ENCODE measurements around the gene E2F3.
A peak's percentile ranks its signal among the peaks of the same experiment; 100 is the strongest.
"Not testable (repeated sequence)": the region's sequence is repeated elsewhere in the genome, so short reads cannot be mapped to it uniquely, and the experiment has no call there.

E2F3 gene

DNA sequence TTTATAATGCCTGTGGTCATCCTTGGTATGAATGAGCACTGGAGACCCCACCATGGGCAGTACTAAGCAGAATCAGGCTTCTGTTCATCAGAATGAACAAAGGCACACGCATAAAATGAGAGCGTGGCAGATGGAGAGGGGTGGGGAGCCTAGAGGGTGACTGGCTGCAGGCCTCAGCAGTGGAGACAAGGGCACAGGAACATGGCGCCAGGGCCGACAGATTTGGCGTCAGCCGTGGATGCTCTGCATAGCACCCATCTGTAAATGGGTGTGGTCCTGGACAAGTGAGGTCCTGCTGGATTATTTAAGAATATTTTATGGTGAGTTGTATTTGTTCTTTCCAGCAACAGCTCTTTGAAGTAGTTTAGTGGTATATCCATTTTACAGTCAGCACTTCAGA, 33.1 kb downstream of the E2F3 start:
- no peak for ATAC-seq

DNA sequence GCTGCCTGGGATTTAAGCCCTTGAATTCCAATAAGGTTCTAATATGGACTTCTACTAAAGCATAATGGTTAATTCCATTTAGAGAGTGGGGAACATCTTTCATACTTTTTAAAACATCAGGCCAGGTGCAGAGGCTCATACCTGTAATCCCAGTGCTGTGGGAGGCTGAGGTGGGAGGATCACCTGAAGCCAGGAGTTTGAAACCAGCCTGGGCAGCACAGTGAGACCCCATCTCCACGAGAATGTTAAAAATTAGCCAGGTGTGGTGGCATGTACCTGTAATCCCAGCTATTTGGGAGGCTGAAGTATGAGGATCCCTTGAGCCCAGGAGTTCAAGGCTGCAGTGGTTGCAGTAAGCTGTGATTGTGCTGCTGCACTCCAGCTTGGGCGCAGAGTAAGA, 35.0 kb downstream of the E2F3 start:
- ATAC-seq, result no peak

DNA sequence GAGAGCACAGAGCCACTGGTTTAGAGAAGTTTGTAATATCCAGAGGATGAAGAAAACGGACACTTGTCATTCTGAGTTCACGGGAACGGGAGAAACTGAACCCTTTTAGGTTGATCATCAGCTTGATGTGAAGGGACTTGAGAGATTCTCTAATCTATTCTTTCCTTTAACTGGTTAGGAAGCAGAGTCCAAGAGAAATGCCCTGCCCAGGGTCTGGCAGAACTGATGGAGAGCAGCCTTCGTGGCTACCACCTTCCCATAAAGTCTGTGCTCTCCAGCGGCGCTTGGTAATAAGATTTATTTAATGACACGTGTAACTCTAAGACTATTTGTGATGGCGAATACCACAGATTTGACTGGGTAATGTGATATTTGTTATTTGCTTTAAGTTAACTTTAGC, 36.0 kb downstream of the E2F3 start:
- ATAC-seq, result no peak

DNA sequence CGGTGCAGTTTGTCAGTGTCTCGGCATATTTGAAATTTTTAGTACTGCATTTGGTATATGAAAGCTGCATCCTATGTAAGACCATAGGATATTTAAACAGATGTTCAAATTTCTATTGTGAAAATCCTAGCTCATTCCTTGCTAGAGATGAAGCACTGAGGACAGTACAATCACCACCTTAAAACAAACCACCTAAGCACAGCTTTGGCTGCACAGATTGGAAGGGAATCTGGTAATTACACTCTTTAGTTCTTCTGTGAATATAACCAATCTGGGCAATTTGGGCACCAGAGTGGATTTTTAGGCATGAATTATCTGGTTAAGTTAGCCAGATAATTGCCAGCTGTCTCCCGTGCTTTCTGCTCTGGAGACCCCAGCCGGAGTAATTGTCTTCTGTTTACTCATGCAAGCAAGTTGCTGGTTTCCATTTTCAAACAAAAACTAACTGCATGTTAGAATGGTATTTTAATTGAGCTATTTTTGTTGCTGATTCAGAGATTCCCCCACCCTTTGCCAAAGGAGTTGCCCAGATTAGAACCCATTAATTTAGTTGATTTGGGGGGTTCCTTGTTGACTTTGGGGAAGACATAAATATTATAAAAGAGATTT, 36.9 kb downstream of the E2F3 start:
- ATAC-seq, result no peak

DNA sequence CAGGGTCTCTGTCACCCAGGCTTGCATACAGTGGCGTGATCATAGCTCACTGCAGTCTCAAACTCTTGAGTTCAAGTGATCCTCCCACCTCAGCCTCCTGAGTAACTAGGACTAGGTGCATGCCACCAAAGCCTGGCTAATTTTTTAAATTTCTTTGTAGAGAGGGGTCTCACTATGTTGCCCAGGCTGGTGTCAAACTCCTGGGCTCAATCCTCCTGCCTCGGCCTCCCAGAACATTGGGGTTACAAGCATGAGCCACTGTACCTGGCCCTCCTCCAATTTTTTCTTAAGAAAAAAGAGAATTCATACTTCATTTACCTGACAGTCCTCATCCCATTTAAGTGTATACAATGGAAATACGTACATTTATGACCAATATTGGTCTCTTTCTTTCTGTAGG, 37.9 kb downstream of the E2F3 start:
- ATAC-seq, result no peak

DNA sequence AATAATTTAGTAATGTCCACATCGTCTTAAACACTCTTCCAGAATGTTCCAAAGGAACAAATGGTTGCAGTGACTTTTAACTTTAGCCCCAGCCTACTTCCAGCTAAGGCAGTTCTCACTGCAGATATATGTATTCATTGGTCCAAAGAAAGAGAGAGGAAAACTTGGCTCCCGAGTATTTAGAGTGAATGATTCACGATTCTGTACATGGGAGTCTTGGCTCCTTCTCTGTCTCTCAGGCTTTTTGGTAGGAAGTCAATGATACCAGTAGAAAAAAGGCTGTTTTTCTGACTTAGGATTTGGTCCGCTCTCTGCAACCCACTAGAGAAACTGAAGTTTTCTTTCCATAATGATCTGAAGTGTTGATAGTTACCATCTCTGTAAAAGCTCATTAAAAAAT, 38.6 kb downstream of the E2F3 start:
- ATAC-seq, result no peak

DNA sequence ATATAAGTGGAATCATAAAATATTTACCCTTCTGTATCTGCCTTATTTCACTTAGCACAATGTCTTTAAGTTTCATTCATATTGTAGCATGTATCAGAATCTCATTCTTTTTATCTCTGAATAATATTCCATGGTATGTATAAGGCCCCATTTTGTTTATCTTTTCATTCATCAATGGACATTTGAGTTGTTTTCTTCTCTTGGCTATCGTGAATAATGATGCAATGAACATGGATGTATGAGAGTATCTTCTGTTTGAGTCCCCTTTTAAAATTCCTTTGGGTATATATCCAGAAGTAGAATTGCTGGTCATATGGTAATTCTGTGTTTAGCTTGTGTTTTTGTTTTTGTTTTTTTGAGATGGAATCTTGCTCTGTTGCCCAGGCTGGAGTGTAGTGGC, 39.6 kb downstream of the E2F3 start:
- ATAC-seq, result no peak

DNA sequence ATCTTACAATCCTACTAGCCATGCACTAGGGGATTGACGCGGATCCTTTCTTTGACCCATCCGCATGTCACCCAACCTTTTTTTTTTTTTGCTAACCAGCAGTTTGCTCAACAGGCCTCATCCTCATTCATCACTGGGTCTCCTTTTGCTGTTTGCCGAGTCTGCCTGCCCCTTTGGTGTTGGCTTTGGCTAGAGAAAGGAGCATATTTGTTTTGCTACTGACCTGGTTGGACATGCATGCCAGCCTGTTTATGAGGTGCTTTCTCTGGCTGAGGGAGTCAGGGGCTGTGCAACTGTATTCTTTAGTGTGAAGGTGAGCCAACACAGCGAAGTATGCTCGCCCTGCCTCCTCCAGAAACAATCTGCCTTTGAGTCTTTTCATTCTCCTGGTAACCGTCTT, 40.2 kb downstream of the E2F3 start:
- ATAC-seq, result no peak

DNA sequence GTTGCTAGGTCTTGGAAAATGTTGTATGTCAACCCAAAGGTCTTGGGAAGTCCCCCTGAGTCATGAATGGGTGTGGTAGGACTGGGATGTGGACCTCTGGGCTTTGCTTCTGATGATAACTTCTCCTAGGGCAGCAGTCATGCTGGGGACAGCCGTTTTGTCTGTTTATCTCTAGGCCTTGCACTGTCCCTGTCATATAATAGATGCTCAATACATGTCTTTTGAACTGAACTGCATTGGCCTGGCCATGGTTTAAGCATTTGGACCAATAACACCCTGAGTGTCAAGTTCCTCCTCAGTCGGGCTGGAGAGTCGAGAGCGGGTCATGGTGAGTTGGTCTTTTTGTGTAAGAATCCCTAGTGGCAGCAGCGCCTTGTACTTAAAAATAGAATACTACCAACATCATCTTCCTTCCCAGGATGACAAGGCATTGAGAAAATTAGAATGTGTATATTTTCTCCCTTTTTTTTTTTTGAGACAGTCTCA, 43.1 kb downstream of the E2F3 start:
- ATAC-seq, result peak in 1 of 2 donors; percentile 21

DNA sequence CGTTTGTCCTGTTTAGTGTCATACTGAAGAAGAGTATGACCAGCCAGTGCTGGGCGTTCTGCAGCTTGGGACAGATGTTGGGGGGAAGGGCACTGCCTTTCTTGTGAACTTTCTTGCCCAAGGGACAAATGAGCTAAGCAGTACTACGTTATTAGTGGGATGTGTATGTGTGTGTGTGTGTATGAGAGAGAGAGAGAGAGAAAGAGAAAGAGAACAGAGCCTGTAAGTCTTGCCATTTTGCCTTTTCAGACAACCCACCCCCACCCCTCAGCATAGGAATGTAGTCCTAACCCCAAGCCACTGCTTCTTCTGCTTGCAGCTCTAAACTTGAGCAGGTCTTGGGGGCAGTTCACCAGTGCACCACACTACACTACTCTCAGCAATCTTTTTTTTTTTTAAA, 45.5 kb downstream of the E2F3 start:
- ATAC-seq, result no peak

DNA sequence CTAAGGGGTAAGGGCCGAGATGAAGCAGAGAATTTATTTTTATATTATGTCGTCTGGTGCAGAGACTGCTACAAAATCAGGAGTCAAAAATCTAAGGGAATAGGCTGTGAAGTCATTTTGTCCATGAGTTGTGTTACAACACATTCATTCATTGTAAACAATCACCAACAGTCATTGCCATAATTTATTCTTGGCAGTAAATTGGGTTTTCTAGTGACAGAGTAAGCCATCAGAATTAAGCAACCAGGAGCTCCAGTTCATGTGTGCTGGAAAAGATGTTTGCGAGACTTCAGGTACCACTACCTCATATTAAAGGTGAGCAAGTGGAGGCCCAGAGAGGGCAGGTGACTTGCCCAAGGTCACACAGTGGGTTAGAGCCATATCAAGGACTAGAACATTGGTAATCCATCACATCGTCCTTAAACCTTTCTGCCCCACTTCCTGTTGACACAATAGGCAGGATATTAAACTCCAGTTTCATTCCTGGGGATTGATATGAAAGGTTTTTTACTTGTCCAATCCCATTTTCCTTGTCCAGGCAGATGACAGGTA, 46.0 kb downstream of the E2F3 start:
- ATAC-seq, result no peak

DNA sequence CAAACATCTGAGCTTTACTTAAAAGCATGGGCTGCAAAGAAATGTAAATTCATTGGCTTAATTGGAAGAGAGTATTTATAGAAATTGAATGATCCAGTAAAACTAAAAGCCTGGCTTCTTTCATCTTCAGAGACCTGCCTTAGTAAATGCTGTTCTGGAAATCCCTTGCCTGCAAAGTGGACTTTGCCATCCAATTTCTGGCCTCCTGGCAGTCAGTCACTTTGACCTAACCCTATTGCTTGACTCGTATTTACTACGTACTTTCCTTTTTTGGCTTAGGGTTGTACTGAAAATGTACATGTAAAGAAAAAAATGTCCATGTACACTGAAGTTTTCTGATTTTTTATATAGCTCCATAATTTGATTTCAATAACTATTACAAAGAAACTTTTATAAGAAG, 47.1 kb downstream of the E2F3 start:
- ATAC-seq, result no peak

DNA sequence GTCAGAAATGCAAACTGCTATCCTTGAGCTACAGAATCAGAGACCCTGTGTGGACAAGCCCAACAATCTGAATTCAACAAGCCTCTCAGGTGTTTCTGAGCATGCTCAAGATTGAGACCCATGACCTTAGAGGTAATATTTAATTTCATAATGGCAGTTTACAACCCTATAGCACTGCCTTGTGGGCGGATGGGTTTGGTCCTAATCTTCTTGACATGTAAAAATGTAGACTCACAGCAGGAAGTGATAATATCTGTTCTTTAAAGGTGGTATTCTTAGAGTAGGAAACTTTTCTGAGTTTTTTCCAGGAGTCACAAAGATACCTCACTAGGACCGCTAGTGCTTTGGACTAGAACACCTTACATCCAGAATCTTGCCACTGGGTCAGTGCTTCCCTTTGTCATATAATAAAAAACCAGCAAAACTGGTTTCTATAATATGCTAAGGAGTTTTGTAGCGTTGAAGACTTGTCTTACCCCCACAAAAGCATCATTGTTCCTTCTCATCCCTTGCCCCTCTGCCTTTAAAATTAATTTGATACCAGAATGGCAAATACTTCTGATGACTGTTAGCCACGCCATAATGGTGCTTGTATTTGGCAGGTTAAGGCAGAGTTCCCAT, 52.6 kb downstream of the E2F3 start:
- ATAC-seq, result peak in 1 of 2 donors; percentile 55

DNA sequence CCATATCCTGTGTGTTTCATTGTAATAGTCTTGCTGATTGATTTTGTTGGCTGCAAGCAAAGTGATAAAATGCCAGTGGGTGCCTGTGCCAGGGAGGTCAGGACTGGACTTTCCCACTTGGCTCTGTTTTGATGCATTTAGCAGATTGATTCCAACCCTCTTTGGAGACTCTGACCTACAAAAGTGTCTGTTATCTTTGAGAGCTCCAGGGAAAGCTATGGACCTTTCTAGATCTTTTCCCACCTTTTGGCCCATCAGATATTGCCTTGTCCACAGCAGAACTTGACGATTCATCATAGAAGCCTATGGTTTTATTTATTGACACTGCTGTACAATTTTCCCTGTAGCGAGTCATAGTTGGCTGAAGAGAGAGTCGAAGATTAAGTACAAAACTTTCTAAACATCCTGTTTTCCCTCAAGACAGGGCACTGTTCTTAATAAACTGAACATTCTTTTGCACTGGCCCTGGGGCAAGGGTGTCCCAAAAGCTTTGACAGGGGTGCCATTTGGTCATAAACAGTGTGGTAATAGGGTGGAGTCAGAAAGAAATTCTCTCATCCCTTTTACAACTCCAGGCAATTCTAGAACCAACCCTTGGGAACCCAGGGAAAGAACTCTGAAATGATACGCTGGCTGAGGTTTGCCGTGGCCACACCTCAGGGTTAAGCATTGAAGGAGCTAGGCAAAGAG, 53.7 kb downstream of the E2F3 start:
- ATAC-seq, result no peak

DNA sequence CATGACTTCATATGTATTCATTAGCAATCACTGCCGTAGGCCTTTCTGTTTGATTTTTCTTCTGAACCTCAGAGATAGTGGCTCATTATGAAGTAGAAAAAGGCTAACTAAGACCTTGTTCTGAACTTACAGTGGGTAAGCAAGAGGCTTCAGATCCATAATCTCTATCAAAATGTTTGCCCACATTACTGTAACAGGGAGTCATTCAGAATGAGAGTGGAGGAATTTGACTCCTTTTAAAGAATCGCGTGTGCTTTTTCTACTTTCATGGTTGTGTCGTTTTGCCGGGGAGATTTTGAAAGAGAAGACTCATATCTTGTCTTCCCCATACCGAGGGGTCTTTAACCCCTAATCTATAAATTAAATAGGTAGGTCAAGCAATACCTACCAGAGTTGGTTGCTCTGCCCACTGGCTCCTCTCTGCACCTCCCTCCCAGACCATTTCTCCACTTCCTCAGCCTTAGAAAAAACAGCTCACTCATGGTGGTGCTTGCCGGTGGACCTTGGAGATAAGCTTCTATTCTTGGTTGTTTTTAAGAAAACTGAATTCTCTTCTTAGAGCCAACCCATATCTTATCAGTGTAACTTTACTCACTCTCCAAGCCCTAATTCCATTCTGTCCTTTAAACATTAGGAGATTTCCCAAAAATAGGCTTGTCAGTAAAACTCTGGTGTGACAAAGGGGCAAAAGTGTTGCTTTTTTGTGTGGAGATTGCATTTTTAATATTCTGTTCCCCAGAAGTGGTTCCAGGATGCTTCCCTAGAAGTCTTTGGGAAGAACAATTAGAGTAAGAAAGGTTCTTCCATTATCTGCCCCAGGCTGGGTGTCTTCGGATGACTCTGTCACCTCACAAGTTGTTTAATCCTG, 56.6 kb downstream of the E2F3 start:
- no peak for ATAC-seq

DNA sequence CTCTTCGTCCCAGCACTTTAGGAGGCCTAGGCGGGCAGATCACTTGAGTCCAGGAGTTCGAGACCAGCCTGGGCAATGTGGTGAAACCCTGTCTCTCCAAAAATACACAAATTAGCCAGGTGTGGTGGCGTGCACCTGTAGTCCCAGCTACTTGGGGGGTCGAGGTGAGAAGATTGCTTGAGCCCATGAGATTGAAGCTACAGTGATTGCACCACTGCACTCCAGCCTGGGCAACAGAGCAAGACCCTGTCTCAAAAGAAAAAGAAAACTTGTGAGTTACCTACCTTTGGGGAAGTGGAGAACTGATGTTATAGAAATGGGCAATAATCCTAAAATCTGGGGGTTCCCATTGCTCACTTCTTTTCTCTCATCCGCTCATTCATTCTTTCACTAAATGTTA, 58.0 kb downstream of the E2F3 start:
- no peak for ATAC-seq

DNA sequence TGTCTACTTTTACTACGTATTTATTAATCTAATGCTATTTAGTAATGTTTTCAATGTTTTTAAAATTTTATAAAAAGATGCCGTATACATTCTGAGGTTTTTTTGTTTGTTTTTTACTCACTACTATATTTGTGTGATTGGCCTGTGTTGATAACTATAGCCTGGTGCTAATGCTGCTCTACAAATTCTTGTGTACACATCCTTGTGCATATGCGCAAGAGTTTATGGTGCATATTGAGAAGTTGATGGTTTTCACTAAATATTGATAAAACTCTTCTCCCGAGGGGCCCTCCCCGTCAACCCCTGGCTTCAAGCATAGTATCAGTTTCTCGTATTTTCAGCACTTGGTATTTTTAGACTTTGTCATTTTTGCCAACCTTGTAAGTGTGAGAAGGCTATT, 59.9 kb downstream of the E2F3 start:
- ATAC-seq, result no peak

DNA sequence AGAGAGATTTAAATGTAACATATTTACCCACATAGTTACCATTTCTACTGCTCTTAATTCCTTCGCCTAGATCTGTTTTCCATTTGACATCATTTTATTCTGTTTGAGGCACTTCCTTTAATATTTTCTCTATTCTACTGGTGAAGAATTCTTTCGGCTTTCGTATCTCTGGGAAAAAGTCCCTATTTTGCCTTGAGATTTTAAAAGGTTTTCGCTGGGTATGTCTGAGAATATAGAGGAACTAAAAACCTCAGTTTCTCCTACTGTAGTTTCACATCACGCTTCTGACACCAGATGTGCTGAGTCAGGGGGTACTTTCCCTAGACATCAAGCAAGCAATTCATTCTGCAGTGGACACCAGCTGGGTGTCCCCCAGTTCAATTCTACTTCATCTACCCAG, 61.7 kb downstream of the E2F3 start:
- ATAC-seq, result no peak

DNA sequence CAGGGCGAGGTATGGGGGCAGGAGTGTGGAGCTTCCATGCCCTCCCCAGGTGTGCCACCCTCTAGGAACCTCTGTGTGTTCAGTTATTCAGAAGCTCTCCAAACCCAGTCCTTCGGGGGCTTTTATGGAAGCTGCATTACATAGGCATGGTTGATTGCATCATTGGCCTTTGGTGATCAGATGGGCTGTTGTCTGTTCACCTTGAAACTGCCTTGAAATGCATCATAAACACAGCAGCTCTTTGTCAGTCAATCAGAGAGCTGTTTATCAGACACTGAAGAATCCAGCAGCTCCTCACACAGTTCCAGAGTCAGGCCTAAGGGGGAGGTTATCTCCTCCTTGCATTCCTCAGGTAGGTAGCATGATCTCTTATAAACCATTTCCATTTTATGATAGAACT, 62.4 kb downstream of the E2F3 start:
- no peak for ATAC-seq

DNA sequence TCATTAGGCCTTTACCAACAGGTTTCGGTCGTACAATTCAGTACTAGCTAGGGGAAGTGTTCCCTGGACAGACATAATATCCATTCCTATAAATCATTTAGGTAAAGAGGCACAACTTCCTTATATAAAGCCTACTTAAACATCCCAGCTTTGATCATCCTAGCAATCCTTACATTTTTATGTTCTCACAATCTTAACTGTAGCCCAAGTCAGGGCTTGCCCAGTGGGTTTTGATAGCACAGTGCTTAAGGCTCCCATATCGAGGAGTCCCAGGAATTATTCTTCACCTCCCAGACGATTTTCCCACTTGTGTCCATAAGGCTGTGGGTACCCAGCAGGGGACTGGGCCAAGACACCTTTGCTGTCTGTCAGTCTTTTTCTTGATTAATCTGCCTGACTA, 63.2 kb downstream of the E2F3 start:
- no peak for ATAC-seq

DNA sequence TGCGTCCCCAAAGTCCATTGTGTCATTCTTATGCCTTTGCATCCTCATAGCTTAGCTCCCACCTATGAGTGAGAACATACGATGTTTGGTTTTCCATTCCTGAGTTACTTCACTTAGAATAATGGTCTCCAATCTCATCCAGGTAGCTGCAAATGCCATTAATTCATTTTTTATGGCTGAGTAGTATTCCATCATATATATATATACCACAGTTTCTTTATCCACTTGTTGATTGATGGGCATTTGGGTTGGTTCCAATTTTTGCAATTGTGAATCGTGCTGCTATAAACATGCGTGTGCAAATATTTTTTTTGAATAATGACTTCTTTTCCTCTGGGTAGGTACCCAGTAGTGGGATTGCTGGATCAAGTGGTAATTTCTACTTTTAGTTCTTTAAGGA, 63.9 kb downstream of the E2F3 start:
- ATAC-seq, result not testable (repeated sequence)

DNA sequence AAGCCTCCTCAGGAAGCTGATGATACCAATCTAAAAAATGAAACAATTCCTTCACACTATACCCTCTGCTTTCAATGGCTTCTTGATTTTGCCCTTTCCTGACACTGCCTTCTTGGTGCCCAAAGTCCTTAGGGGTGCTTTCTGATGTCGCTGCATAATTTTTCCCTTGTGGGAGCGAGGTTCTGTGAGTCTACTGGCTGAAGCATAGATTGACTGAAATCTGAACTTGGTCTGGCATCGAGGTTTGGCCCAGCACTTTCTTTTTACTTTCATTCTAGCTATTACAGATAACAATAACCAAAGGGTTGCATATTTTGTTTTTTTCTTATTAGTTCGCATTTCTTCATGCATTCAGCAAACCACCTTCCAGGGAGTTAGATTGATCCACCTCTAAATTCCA, 65.8 kb downstream of the E2F3 start:
- ATAC-seq, result no peak

DNA sequence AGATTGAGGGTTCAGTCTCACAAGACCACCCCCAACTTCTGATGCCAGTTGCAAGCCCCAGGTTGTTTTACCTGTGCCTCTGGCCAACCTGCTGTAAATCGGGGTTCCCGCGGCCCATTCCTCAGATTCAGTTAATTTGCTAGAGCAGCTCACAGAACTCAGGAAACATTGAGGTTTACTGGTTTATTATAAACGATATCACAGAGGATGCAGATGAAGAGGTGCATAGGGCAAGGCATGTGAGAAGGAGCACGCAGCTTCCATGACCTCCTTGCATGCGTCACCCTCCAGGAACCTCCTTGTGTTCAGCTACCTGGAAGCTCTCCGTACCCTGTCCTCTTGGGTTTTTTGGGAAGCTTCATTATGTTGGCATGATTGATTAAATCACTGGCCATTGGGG, 66.5 kb downstream of the E2F3 start:
- no peak for ATAC-seq

Data from activated CD4-positive, CD25-positive, alpha-beta regulatory T cell treated with anti-CD3 and anti-CD28 coated beads, Interleukin-2, amount 50 U/mL, for 24 hours (primary cell).